Lower lobe of right lung (tissue), 2 donors: Measurements from ENCODE around the gene MAD1L1. TPM values are rescaled to one million over a fixed set of nuclear protein-coding genes. Genes with fewer than 3 reads are reported as not detected.

Source experiments
- ATAC-seq, 2 donors: fragments of 200-7000 bp; cut with Tn5 transposase; one replicate each; pipeline ENCODE4 v1.9.1; 2020 to 2022; ENCODE audit warnings: mild to moderate bottlenecking in 2 of 2, moderate library complexity in 2 of 2
- DNase-seq: peaks from one replicate; pipeline ENCODE4 v3.0.0-alpha.2; 2020
- H3K27ac ChIP-seq: fragments of 200-600 bp; one replicate; pipeline ENCODE4 v1.8.0; 2022
- H3K27me3 ChIP-seq: fragments of 200-600 bp; one replicate; pipeline ENCODE4 v1.8.0; 2022; ENCODE audit warnings: low read depth
- H3K36me3 ChIP-seq: fragments of 200-600 bp; one replicate; pipeline ENCODE4 v1.8.0; 2022; ENCODE audit warnings: mild to moderate bottlenecking
- H3K4me1 ChIP-seq: fragments of 200-600 bp; one replicate; pipeline ENCODE4 v1.8.0; 2022
- H3K4me3 ChIP-seq: fragments of 200-600 bp; one replicate; pipeline ENCODE4 v1.8.0; 2022; ENCODE audit warnings: mild to moderate bottlenecking
- H3K9me3 ChIP-seq: fragments of 200-600 bp; one replicate; pipeline ENCODE4 v1.8.0; 2022
- CTCF ChIP-seq: fragments of 200-600 bp; IDR thresholded peaks from one replicate; pipeline ENCODE4 v1.8.0; 2022; ENCODE audit warnings: antibody characterized with exemption, mild to moderate bottlenecking
- intact Hi-C: fragments of 100-400 bp; cut with DNase I; formaldehyde crosslinking; loops from one replicate; pipeline ENCODE4 v1.11.0; 2022
- total RNA-seq: library from RNA; stranded (reverse); fragmentation: NEBNext Ultra II Directional; extraction: Animal tissue kit (Norgen Biotek cat#: 25700); gene quantifications from one replicate; pipeline ENCODE4 v1.2.1, GENCODE V29; 2021
- donor health status: DM: no; HTN: yes; CAD: no; lungs with severe emphysema.

MAD1L1 gene
- total RNA-seq, 1 donor from 2014 or later: 44.5 TPM

DNA sequence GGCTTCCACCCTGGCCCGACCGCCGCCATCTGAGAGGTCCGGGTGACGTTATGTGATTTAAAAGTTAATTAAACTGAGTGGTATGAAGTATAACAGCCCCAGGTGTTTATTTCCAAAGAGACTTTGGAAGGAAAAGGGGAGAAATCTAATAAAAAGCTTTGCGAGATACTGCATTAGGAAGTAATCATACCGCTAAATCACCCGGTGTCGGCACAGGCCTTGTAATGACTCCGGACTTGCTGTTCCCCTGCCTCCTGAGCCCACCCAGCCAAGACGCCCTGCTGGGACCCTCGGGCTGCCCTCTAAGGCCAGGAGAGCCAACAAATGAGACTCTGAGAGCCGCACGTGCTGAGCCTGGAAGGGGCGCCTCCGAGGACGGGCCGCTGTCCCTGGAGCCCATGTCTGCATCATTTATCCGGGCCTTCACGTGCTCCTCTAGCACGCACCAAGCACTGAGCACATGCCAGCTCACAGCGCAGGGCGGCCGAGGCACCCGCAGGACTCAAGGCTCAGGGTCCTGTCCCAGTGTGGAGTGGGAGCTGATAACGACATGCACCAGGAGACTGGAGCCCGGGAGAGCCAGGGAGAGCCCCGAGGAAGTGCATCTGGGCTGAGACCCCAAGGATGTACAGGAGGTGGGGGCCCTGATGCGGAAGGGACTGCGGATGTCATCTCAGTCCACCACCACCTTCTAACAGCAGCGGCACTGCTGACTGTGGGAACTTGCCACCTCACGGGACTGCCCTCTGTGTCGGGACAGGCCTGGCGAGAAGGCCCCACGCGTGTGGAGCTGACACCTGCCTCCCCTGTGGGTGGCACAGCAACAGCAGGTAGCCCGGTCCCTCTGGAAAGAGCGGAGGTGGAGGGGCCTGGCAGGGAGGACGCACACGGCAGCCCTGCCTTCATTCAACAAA, 380.0 kb downstream of the MAD1L1 start:
- H3K27me3 ChIP-seq: no peaks in the 10 kb centered on the region
- intact Hi-C loops: no loop called here
- peak; percentile 44 for DNase-seq
- no peak for ATAC-seq
- H3K4me1 ChIP-seq: no peaks in the 10 kb centered on the region
- H3K27ac ChIP-seq: no peak overlapping the region
- no peaks in the 10 kb centered on the region for H3K9me3 ChIP-seq
- H3K4me3 ChIP-seq: no peak overlapping the region
- no peaks in the 10 kb centered on the region for H3K36me3 ChIP-seq
- TF ChIP-seq CTCF: no peak

- intact Hi-C loops: no loop called here
- DNase-seq: peak; percentile 37
- no peak for TF ChIP-seq CTCF
Measured at GRCh38 chr7:1851721-1852516, 380.8 kb downstream of the MAD1L1 start.

GRCh38 chr7:1850976-1851571, 381.7 kb downstream of the MAD1L1 start:
- H3K4me1 ChIP-seq: no peaks in the 10 kb centered on the region
- no peaks in the 10 kb centered on the region for H3K27me3 ChIP-seq
- H3K9me3 ChIP-seq: no peaks in the 10 kb centered on the region
- no peak overlapping the region for H3K27ac ChIP-seq
- H3K4me3 ChIP-seq: no peak overlapping the region
- intact Hi-C loops: no loop called here
- ATAC-seq (peak in 1 of 2 donors; percentile 8), DNase-seq (peak; percentile 42)
- no peak for TF ChIP-seq CTCF
- no peaks in the 10 kb centered on the region for H3K36me3 ChIP-seq

More at GRCh38 chr7:1851721-1852516, 380.8 kb downstream of the MAD1L1 start:
- ATAC-seq: no peak
- Histone ChIP-seq H3K9me3 (no peaks in the 10 kb centered on the region), H3K36me3 (no peaks in the 10 kb centered on the region), H3K27me3 (no peaks in the 10 kb centered on the region), H3K4me1 (no peaks in the 10 kb centered on the region), H3K27ac (no peak overlapping the region), H3K4me3 (no peak overlapping the region)

DNA sequence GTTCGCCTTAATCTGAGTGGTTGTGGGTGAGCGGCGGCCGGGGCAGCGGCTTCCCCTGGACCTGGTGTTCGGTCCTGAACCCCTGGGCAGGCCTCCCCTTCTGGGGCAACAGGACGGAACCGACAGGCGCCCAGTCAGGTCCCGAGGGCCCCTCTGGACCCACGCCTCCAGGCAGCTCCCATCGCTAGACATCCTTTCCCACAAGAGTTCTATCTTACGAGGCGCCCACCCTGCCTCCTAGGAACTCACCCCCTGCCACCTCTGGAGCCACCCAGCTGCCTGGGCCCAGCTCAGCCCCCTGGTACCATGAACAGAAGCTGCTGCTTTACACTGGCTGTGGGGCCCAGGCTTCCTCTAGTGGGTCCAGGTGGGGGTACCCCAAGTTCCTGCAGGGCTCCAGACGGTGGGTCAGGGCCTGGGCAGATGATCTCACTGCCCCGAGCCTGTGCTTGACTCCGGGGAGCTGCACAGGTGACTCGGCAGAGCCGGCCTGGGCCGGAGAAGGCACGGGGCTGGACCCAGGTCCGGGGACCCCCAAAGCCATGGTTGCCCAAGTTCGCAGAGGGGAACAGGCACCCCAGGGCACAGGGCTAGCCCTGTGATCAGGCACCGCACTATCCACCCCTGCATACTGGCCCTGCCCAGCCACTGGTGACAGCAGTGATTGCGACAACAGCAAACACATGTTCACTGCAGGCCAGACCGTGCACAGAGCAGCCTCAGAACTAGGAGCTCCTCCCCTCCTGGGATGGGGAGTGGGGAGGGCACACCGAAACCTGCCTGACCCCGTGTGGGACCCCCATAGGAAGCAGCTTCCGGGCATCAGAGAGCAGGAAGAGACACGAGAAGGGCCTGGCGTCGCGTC, 382.4 kb downstream of the MAD1L1 start:
- intact Hi-C loops: no loop called here
- DNase-seq: peak; percentile 34
- no peak for TF ChIP-seq CTCF

More for the DNA sequence above, 382.4 kb downstream of the MAD1L1 start:
- H3K36me3 ChIP-seq: no peaks in the 10 kb centered on the region
- no peak overlapping the region for H3K27ac ChIP-seq
- H3K4me1 ChIP-seq: no peaks in the 10 kb centered on the region
- no peaks in the 10 kb centered on the region for H3K27me3 ChIP-seq
- H3K4me3 ChIP-seq: no peak overlapping the region
- no peak for ATAC-seq
- no peaks in the 10 kb centered on the region for H3K9me3 ChIP-seq
